Astrocyte (in vitro differentiated cells and primary cell): ENCODE measurements around the gene DEFB123.
"Not testable (repeated sequence)": the region's sequence is repeated elsewhere in the genome, so short reads cannot be mapped to it uniquely, and the experiment has no call there.

Experiments used
- CTCF ChIP-seq: IDR thresholded peaks from 2 replicates; pipeline ENCODE4 v1.5.1; 2011; ENCODE audit warnings: low read depth, mild to moderate bottlenecking, inconsistent platforms, low read length, moderate library complexity; ENCODE audit not compliant: insufficient read depth
- EZH2 ChIP-seq: IDR thresholded peaks from 2 replicates; pipeline ENCODE4 v1.6.1; 2012; ENCODE audit warnings: mild to moderate bottlenecking, low read length, inconsistent platforms; ENCODE audit not compliant: insufficient read depth

GRCh38 chr20:31470946-31471345 is 30.5 kb downstream of the DEFB123 start:
- not testable (repeated sequence) for TF ChIP-seq CTCF, EZH2
